WTC11 (cell line): Measurements from ENCODE around the gene LRRC14B. TPM values are rescaled to one million over a fixed set of nuclear protein-coding genes. Genes with fewer than 3 reads are reported as not detected.

Experiments used
- ATAC-seq: fragments of 200-7000 bp; cut with Tn5 transposase; 2 replicates; pipeline ENCODE4 v1.10.0; 2021; ENCODE audit warnings: mild to moderate bottlenecking, moderate library complexity
- CTCF ChIA-PET: fragments of 300-600 bp; sonication (Branson Sonifier 250); formaldehyde crosslinking; loops from one replicate; lab custom pipeline; 2021; ENCODE audit warnings: antibody characterized with exemption; lab: Charles Lee
- POLR2A ChIA-PET: fragments of 350-600 bp; sonication (Branson Sonifier 250); formaldehyde crosslinking; loops from one replicate; lab custom pipeline; 2021; ENCODE audit warnings: antibody characterized with exemption; lab: Charles Lee
- DNase-seq: peaks from one replicate; pipeline ENCODE4 v3.0.0; 2021; ENCODE audit warnings: low spot score
- H3K27ac Mint-ChIP-seq: 2 replicates; pipeline ENCODE4 v1.8.0; 2021; ENCODE audit warnings: mixed read lengths
- H3K27me3 Mint-ChIP-seq: 2 replicates; pipeline ENCODE4 v1.8.0; 2021; ENCODE audit warnings: low read depth, mild to moderate bottlenecking, moderate library complexity, mixed read lengths
- H3K36me3 Mint-ChIP-seq: 2 replicates; pipeline ENCODE4 v1.8.0; 2021; ENCODE audit warnings: mixed read lengths
- H3K4me1 Mint-ChIP-seq: 2 replicates; pipeline ENCODE4 v1.8.0; 2022; ENCODE audit warnings: mixed read lengths
- H3K4me3 Mint-ChIP-seq: 2 replicates; pipeline ENCODE4 v1.8.0; 2021; ENCODE audit warnings: mild to moderate bottlenecking, moderate library complexity, mixed read lengths
- H3K9me3 Mint-ChIP-seq: 2 replicates; pipeline ENCODE4 v1.8.0; 2021; ENCODE audit warnings: mixed read lengths
- ATF1 ChIP-seq: sonication (generic); formaldehyde crosslinking; IDR thresholded peaks from 2 replicates; pipeline ENCODE4 v1.8.1; 2023; ENCODE audit warnings: mild to moderate bottlenecking, moderate library complexity, missing genetic modification reagents
- CBFB ChIP-seq: sonication (generic); formaldehyde crosslinking; IDR thresholded peaks from 2 replicates; pipeline ENCODE4 v1.8.1; 2022; ENCODE audit warnings: mild to moderate bottlenecking, low read depth, missing genetic modification reagents
- ESRRA ChIP-seq: sonication (generic); formaldehyde crosslinking; IDR thresholded peaks from 2 replicates; pipeline ENCODE4 v1.8.1; 2022; ENCODE audit warnings: mild to moderate bottlenecking, missing genetic modification reagents, borderline replicate concordance
- FOXJ3 ChIP-seq: sonication (generic); formaldehyde crosslinking; IDR thresholded peaks from 2 replicates; pipeline ENCODE4 v1.9.0; 2021; ENCODE audit warnings: missing genetic modification reagents, mild to moderate bottlenecking, borderline replicate concordance
- HMGA2 ChIP-seq: fragments of 250-450 bp; sonication (Bioruptor Pico); IDR thresholded peaks from 2 replicates; pipeline ENCODE4 v1.4.0; 2021; ENCODE audit warnings: mild to moderate bottlenecking, moderate library complexity
- MYBL2 ChIP-seq: sonication (generic); formaldehyde crosslinking; IDR thresholded peaks from 2 replicates; pipeline ENCODE4 v1.8.1; 2023; ENCODE audit warnings: mild to moderate bottlenecking, moderate library complexity, missing genetic modification reagents
- NFE2L1 ChIP-seq: sonication (generic); formaldehyde crosslinking; IDR thresholded peaks from 2 replicates; pipeline ENCODE4 v1.8.1; 2023; ENCODE audit warnings: missing genetic modification reagents
- NFYB ChIP-seq: sonication (generic); formaldehyde crosslinking; conservative IDR thresholded peaks from 2 replicates; pipeline ENCODE4 v1.8.0; 2022; ENCODE audit warnings: low read depth, missing genetic modification reagents
- NR1H2 ChIP-seq: sonication (generic); formaldehyde crosslinking; IDR thresholded peaks from 2 replicates; pipeline ENCODE4 v1.9.0; 2021; ENCODE audit warnings: mild to moderate bottlenecking, moderate library complexity, missing genetic modification reagents
- OVOL2 ChIP-seq: fragments of 250-450 bp; sonication (Bioruptor Pico); IDR thresholded peaks from 2 replicates; pipeline ENCODE4 v1.9.0; 2021; ENCODE audit warnings: mild to moderate bottlenecking, borderline replicate concordance
- ZNF121 ChIP-seq: sonication (generic); formaldehyde crosslinking; IDR thresholded peaks from 2 replicates; pipeline ENCODE4 v1.8.0; 2023; ENCODE audit warnings: missing genetic modification reagents
- ZNF219 ChIP-seq: sonication (generic); formaldehyde crosslinking; IDR thresholded peaks from 2 replicates; pipeline ENCODE4 v1.8.0; 2023; ENCODE audit warnings: missing genetic modification reagents, mild to moderate bottlenecking, borderline replicate concordance
- ZNF317 ChIP-seq: sonication (generic); formaldehyde crosslinking; IDR thresholded peaks from 2 replicates; pipeline ENCODE4 v1.8.1; 2023; ENCODE audit warnings: low read depth, mild to moderate bottlenecking, moderate library complexity, missing genetic modification reagents, borderline replicate concordance
- total RNA-seq: library from RNA; stranded (reverse); gene quantifications from 3 replicates; pipeline ENCODE4 v1.2.3, GENCODE V29; 2021
- TF ChIP-seq, protein P1 (sequence below): fragments of 250-450 bp; sonication (Bioruptor Pico); IDR thresholded peaks from 2 replicates; pipeline ENCODE4 v1.8.0; 2021; ENCODE audit warnings: mild to moderate bottlenecking
- TF ChIP-seq, protein P2 (sequence below): sonication (generic); formaldehyde crosslinking; IDR thresholded peaks from 2 replicates; pipeline ENCODE4 v1.8.1; 2023; ENCODE audit warnings: mild to moderate bottlenecking, missing genetic modification reagents, moderate library complexity
- TF ChIP-seq, protein P3 (sequence below): fragments of 250-450 bp; sonication (Bioruptor Pico); conservative IDR thresholded peaks from 2 replicates; pipeline ENCODE4 v1.9.0; 2021; ENCODE audit warnings: mild to moderate bottlenecking
- TF ChIP-seq, protein P4 (sequence below): fragments of 250-450 bp; sonication (Bioruptor Pico); IDR thresholded peaks from 2 replicates; pipeline ENCODE4 v1.9.0; 2021; ENCODE audit warnings: mild to moderate bottlenecking, borderline replicate concordance
- TF ChIP-seq, protein P5 (sequence below): sonication (generic); formaldehyde crosslinking; IDR thresholded peaks from 2 replicates; pipeline ENCODE4 v1.8.1; 2023; ENCODE audit warnings: mild to moderate bottlenecking, moderate library complexity, missing genetic modification reagents

LRRC14B gene
- total RNA-seq, 1 experiment from 2014 or later = not detected

DNA sequence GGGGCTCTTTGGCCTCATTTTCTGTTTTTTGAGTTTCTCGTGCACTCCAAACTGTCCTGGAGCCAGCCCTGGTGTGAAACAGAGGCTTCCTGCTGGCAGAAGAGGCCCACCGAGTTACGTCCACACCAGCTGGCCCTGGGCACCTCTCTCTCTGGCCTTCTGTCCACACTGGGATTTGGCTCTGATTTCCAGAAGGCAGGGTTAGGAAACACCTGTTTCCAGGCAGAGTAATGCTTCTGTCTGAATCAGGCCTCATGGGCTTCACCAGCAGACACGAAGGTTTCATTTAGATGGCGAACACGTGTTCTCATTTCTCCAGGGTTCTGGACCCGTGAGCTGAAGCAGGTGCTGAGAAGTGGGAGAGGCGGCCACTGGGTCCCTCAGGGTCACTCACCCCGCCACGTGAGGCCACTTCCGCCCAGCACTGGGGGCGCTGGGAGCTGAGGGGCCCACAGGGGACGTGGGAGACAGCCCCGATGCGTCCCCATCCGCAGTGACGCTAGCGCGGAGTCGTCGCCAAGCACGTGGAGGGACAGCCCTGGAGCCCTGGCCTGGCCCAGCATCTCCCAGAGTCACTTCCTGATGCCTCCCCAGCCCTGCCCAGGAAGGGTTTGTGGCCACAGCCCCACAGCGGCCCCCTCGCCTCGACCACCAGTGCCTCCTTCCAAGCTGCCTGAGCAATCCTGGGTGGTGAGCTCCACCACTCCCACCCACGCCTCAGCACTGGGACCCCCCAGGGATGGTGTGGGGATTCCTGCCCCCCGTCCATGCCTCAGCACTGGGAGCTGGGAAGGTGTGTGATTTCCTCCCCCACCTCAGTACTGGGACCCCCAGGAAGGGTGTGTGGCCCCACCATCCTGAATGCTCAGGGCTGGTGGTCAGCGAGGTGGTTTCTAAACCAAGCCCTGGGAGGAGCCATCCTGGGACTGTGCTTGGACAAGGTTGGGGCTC lies 4.9 kb upstream of the LRRC14B start (continued):
- TF ChIP-seq, protein P1, sequence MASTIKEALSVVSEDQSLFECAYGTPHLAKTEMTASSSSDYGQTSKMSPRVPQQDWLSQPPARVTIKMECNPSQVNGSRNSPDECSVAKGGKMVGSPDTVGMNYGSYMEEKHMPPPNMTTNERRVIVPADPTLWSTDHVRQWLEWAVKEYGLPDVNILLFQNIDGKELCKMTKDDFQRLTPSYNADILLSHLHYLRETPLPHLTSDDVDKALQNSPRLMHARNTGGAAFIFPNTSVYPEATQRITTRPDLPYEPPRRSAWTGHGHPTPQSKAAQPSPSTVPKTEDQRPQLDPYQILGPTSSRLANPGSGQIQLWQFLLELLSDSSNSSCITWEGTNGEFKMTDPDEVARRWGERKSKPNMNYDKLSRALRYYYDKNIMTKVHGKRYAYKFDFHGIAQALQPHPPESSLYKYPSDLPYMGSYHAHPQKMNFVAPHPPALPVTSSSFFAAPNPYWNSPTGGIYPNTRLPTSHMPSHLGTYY (CRISPR knock-in tag) = no peak

DNA sequence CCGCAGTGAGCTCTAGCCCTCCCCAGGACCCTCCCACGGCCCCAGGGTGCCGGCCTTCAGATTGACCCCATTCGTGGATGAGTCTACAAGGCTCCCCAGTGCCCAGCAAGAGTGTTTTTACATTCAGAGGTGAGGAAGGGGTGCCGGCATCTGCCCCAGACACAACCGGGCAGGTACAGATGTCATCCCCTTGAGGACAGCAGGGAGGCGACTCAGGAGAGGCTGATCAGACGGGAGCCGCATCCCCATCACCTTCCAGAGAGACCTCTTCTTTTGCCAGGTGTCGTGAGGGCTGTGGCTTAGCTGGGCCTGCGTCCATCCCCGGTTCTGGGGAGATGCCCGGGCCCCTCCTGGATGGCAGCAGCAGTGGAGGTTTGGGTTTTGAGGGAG lies 4.3 kb upstream of the LRRC14B start:
- DNase-seq = no peak
- Mint-ChIP-seq H3K4me3 (no peak overlapping the region), H3K4me1 (peaks cover 8% of the 10 kb centered on the region), H3K27me3 (no peaks in the 10 kb centered on the region; the same call in 1 of the 2 replicates), H3K27ac (no peak overlapping the region), H3K36me3 (peaks cover 10% of the 10 kb centered on the region), H3K9me3 (no peaks in the 10 kb centered on the region)
- TF ChIP-seq, protein P2, sequence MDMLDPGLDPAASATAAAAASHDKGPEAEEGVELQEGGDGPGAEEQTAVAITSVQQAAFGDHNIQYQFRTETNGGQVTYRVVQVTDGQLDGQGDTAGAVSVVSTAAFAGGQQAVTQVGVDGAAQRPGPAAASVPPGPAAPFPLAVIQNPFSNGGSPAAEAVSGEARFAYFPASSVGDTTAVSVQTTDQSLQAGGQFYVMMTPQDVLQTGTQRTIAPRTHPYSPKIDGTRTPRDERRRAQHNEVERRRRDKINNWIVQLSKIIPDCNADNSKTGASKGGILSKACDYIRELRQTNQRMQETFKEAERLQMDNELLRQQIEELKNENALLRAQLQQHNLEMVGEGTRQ (CRISPR knock-in tag) = no peak
- TF ChIP-seq HMGA2 (CRISPR knock-in tag) (no peak), OVOL2 (CRISPR knock-in tag) (no peak), ZNF219 (CRISPR knock-in tag) (no peak), ZNF121 (no peak), NFE2L1 (CRISPR knock-in tag) (no peak), NR1H2 (CRISPR knock-in tag) (no peak), NFYB (CRISPR knock-in tag) (no peak), MYBL2 (CRISPR knock-in tag) (no peak)
- TF ChIP-seq, protein P3, sequence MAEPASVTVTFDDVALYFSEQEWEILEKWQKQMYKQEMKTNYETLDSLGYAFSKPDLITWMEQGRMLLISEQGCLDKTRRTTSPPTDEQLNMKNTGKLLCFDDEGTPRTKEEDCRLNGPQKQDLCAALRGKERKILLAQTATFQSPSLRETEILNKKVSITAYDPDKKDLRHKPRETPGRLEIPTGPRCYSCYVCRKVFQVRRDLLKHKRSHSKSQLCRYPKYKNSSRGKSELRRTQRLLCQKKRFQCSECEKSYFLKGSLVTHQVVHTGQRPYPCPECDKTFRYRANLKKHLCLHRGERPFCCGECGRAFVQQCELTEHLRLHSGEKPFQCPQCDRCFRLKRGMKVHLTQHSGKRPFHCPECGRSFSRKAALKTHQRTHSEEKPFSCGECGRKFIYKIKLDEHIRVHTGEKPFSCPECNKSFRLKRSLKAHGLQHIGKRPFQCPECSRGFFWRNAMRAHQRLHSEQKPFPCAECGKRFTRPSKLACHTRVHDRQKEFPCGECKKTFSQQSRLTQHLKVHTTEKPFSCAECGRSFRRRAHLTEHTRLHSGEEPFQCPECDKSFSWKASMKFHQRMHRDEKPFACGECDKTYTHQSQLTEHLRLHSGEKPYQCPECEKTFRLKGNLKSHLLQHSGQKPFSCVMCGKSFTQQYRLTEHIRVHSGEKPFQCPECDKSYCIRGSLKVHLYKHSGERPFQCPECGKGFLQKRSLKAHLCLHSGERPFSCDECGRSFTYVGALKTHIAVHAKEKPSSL (CRISPR knock-in tag) = no peak
- ATAC-seq = no peak
- CTCF ChIA-PET = interaction anchor here (0.7 to 2.2 kb wide), 3 partner anchors 31 to 52 kb away, joined by 3 to 47 read pairs (median 4); partner anchors contain the start of genes CCDC127 and SDHA
- POLR2A ChIA-PET = interaction anchor here (0.6 kb wide), 1 partner anchor 322 kb away, joined by 3 read pairs; no protein-coding TSS in a partner anchor

DNA sequence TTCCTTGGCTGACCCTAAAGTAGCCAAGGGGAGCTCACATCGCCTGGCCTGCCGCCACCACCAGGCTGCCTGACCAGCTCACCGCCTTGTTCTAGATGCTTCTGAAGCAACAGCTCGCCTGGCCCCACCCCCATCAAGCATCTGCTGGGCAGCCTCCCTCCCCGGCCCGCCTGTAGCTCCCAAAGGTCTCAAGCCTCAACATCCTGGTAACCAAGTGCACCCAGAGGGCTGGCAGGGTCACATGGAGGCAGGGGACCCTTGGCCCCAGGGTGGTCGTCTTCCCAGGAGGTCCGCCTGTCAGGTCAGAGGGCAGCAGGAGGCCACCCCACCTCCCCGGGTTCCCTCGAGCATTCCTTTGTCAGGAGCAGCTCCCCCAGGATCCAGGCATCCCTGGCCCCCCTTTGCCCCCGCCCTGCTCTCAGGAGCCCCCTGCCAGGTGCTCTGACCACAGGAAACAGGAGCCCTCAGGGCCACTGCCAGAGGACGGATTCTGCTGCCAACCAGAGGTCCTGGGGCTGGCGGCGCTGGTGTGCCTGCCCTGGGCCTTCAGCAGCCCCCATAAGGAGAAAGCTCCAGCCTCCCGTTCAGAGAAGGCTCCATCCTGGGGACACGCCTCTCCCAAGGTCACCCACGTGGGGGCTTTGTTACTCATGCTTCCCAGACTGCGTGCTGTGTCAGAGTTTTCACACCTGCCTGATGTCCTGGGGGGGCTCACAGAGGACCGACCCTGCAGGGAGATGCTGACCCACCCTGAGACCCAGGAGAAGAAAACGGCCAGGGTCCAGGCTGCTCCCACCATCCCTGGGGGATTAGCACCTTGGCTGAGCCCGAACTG lies 3.5 kb upstream of the LRRC14B start:
- H3K9me3 Mint-ChIP-seq = no peaks in the 10 kb centered on the region
- no peak; the same call in 1 of the 2 replicates for ATAC-seq
- ChIA-PET CTCF (interaction anchor here (0.5 to 2.2 kb wide), 41 partner anchors 8 to 335 kb away, joined by 3 to 47 read pairs (median 4); partner anchors contain the start of genes CCDC127, PDCD6, PLEKHG4B and SDHA), POLR2A (interaction anchor here (0.9 kb wide), 1 partner anchor 31 kb away, joined by 5 read pairs; the partner anchor contains the start of genes CCDC127 and SDHA)
- peaks cover 8% of the 10 kb centered on the region for H3K4me1 Mint-ChIP-seq
- no peak overlapping the region for H3K27ac Mint-ChIP-seq
- H3K27me3 Mint-ChIP-seq = no peaks in the 10 kb centered on the region; the same call in 1 of the 2 replicates
- H3K36me3 Mint-ChIP-seq = 0 out of 2 replicates have a peak, but pooled peaks cover 3% of the 10 kb centered on the region
- DNase-seq = no peak
- H3K4me3 Mint-ChIP-seq = no peak overlapping the region
- TF ChIP-seq, protein P4, sequence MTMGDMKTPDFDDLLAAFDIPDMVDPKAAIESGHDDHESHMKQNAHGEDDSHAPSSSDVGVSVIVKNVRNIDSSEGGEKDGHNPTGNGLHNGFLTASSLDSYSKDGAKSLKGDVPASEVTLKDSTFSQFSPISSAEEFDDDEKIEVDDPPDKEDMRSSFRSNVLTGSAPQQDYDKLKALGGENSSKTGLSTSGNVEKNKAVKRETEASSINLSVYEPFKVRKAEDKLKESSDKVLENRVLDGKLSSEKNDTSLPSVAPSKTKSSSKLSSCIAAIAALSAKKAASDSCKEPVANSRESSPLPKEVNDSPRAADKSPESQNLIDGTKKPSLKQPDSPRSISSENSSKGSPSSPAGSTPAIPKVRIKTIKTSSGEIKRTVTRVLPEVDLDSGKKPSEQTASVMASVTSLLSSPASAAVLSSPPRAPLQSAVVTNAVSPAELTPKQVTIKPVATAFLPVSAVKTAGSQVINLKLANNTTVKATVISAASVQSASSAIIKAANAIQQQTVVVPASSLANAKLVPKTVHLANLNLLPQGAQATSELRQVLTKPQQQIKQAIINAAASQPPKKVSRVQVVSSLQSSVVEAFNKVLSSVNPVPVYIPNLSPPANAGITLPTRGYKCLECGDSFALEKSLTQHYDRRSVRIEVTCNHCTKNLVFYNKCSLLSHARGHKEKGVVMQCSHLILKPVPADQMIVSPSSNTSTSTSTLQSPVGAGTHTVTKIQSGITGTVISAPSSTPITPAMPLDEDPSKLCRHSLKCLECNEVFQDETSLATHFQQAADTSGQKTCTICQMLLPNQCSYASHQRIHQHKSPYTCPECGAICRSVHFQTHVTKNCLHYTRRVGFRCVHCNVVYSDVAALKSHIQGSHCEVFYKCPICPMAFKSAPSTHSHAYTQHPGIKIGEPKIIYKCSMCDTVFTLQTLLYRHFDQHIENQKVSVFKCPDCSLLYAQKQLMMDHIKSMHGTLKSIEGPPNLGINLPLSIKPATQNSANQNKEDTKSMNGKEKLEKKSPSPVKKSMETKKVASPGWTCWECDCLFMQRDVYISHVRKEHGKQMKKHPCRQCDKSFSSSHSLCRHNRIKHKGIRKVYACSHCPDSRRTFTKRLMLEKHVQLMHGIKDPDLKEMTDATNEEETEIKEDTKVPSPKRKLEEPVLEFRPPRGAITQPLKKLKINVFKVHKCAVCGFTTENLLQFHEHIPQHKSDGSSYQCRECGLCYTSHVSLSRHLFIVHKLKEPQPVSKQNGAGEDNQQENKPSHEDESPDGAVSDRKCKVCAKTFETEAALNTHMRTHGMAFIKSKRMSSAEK (CRISPR knock-in tag) = no peak
- TF ChIP-seq ESRRA (CRISPR knock-in tag) (no peak), ATF1 (no peak), NFYB (CRISPR knock-in tag) (no peak), ZNF219 (CRISPR knock-in tag) (no peak), CBFB (CRISPR knock-in tag) (no peak), FOXJ3 (CRISPR knock-in tag) (no peak), ZNF317 (no peak)
- TF ChIP-seq, protein P5, sequence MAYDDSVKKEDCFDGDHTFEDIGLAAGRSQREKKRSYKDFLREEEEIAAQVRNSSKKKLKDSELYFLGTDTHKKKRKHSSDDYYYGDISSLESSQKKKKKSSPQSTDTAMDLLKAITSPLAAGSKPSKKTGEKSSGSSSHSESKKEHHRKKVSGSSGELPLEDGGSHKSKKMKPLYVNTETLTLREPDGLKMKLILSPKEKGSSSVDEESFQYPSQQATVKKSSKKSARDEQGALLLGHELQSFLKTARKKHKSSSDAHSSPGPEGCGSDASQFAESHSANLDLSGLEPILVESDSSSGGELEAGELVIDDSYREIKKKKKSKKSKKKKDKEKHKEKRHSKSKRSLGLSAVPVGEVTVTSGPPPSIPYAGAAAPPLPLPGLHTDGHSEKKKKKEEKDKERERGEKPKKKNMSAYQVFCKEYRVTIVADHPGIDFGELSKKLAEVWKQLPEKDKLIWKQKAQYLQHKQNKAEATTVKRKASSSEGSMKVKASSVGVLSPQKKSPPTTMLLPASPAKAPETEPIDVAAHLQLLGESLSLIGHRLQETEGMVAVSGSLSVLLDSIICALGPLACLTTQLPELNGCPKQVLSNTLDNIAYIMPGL (CRISPR knock-in tag) = no peak
